NOMO-1 treated with dmso at 0.1 percent for 144 hours (cell line): Measurements from ENCODE around the gene S100A2.

Experiments used
- DNase-seq: peaks from one replicate; lab custom pipeline; 2025; ENCODE audit not compliant: unreplicated experiment; lab: John Stamatoyannopoulos, UW

The S100A2 gene

DNA sequence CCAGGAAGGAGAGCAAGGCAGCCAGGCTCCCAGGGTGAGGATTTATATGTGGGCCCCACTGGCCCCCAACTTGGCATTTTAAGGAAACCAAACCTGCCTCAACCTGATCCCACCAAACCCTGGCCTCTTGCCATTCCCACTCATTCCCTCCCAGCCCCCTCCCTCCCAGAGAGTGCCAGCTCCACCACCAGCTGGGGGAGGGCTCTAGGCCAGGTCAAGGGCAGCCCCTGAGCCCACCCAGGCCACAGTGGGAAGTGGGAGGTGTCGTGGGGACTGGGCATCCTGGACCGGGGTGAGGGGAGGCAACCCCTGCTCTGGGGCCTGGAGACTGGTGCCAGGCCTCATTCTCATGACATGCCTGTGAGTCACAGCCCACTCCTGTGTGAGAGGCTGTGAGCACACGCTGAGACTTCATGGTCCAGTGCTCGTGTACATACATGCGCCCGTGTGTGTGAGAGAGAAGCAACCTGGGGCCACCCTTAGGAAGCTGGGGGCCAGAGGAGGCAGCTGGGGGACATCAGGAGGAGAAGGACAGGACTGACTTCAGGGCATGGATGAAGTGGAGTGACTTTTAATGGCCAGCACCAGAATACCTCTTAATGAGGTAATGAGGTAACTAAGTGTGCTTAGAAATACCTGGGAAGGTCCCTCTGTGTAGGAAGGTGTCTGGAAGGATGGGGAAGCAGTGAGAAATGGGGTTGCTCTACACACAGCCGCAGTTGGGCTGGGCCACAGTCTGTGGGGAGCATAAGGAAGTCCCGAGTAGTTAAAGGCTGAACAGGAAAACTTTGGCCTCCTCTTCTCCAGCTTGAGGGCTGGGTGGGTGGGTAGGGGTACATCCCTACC is at the start of gene S100A2:
S100A2 (minus strand) TSS at position 316 of the 846 bp plus-strand sequence. CDS start 1,967 bp downstream, outside the sequence.
- peak; percentile 60 for DNase-seq

DNA sequence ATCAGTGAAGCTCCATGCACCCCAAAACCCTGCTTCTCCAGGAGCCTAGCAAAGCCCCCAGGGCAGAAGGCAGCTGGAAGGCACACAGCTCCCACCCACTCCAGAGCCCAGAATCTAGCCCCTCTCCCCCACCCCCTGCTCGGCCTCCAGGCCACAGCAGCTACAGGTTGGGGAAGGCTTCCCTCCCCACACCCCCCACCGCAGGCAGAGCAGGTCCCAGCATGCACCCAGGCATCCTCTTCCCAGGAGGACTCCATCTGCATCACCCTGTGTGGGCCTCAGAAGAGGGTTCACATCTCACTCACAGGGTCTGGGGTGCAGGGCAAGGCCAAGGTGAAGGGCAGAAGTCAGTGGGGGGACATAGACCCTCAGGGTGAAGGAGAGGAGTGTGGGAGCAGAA is 49.8 kb upstream of the S100A2 start:
- no peak for DNase-seq

DNA sequence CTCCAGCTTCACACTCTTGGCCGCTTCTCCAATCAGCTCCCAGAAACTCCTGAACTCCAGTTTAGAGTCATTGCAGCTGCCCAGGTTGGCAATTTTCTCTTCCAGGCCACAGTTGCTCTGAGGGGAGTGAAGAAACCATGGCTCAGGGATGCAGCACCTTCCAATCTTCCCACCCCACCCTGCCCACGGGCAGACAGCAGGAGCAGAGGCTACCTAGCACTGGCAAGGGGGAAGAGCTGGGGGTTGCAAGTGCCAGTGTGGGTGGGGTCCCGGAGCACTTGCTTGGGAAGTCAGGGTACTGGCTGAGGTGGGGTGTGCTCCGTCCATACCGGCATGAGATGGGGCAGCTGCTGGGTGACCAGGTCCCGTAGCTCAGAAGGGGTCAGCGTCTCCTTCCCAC is 49.3 kb upstream of the S100A2 start:
- DNase-seq, result no peak

DNA sequence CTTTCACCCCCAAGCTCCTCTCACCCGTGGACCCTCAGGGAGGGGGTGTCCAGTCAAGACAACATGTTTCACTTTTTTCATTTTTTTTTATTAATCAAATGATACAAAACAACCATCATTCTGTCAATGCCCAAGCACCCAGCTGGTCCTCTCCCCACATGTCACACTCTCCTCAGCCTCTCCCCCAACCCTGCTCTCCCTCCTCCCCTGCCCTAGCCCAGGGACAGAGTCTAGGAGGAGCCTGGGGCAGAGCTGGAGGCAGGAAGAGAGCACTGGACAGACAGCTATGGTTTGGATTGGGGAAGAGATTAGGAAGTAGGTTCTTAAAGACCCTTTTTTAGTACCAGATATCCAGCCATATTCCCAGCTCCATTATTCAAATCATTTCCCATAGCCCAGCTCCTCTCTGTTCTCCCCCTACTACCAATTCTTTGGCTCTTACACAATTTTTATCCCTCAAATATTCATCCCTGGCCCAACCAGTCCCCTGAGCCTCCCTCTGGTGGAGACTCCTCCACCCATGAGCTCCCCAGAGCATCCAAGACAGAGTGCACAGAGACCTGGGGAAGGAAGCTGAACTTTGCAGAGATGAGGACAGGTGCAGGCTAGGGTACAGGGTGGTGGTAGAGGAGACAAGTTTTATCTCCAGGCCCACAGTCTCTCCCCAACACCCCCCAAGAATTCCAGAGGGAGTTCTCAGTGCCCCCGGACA is 48.7 kb upstream of the S100A2 start:
- DNase-seq, result no peak

DNA sequence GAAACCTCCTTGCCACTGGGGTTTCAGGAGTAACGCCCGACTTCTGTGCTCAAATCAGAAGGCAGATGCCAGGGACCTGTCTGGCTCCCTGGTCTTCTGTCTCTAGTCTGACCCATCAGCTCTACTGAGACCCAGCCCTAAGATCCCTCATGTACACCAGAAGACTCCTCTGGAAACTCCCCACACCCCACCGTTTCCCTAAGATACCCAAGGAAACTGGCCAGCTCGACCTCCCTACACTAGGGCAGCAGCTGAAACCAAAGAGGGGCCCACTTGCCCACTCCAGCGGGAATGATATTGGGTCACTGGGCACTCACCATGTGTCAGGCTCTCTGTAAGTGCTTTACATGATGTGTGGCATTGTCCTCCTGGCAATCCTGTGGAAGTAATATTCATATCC is 47.8 kb upstream of the S100A2 start:
- no peak for DNase-seq

DNA sequence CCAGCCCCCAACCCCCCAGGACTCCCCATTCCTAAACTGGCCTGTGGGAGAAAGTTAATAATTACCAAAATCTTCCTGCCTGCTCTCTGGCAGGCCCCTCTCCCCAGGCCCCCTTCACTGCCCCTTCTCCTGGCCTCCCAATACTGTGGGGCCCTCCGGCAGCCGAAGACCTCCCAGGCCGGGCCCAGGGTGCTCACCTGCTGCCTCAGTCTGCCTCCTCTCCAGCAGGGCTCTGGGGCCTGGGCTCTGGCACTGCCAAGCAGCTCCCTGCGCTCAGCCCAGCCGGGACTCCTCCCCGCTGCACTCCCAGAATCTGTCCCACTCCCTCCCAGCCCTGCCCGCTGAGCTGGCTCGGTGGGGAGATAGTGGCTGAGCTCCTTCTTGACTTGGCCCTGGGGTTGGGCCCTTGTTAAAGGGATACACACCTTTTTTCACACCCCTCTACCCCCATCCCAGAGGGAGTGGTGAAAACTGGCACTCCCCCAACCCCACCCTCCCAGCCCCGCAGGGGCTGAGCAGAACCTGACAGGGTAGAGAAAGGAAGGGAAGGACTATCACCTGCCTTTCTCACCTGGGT is 47.2 kb upstream of the S100A2 start, which contains the start of gene S100A16:
S100A16 (minus strand) TSS at position 383 of the 577 bp plus-strand sequence. CDS start 4,986 bp downstream, outside the sequence.
- no peak for DNase-seq

DNA sequence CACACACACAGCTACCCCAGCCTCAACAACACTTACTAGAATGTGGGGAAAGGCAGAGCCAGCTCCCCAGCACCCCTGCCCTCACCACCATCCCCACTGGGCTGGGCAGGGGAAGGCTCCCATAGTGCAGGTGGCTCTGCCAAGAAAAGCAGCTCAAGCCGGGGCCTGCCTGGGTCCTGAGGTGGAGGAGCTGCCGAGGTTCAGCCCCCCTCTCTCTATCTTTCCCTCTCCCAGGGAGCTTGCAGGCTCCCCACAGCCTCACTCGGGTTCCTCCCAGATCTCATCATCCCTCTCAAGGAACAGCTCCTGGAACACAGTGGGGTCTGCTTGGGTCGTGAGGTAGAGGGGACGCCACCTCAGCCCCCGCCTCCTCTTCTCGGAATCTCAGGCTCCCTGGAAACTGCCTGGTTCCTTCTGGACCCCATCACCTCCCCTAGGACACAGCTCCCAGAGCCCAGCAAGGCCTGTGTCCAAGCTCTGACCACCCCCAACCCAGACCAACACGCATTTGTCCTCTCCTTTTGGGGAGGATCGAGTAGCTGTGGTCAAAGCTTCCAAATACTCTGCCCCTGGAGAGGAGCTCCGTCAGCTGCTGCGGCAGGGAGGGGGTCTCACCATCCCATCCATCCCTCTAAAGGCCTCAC is 46.6 kb upstream of the S100A2 start:
- DNase-seq, result no peak

DNA sequence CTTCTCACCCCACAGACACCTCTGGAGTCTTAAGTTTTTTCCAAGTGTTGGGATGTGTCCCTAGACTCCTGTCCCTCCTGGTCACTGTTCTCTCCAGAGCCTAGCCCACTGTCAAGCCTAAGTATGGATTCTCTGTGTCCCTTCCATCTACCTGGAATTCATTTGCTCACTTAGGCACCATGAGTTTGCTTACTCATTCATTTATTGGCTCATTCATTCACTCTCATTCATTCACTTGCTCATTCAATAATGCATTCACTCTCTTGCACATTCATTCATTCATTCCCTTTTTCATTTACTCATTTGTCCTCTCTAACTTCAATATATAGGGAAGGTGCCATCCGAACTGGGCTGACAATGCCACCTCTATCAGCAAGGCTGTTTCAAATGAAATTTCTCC is 45.7 kb upstream of the S100A2 start:
- DNase-seq, result no peak

DNA sequence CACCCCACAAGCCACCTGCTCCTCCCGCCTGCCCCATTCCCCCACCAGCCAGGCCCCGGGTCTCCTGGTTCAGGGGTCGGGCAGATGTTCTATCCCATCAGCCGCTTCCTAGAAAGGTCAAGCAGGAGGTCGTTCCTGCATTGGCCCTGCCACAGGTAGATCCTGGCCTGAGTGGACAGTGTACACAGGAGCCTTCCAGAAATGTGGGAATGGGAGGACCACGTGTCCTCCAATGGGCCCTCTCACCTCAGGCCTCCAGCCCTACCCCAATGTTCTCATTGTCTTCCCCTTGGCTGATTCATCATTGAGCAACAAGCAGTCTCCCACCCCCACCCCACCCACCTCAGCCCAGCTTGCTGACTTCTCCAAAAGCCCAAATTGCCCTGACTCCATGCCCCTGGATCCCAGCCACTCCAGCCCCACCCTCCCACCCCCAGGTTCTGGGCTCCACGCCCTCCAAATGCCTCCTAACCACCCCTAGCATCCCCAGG is 45.2 kb upstream of the S100A2 start:
- peak; percentile 19 for DNase-seq

DNA sequence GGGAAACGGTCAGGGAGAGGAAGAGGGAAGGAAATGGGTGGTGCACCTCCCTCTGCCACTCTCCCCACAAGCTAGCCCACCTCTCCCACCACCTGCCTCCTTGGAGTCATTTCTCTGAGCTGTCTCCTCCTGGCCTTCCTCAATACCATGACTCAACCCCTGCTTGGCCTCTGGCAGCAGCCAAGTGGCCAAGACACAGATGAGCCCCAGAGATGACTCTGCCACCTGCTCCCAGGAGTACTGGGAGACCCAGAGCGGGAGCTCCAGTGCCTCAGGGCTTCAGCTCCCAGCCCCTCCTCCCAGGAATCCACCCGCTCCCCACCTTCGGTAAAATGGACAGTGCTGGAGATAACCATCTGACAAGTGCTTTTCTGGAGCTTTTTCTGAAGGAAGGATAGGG is 44.7 kb upstream of the S100A2 start:
- no peak for DNase-seq

DNA sequence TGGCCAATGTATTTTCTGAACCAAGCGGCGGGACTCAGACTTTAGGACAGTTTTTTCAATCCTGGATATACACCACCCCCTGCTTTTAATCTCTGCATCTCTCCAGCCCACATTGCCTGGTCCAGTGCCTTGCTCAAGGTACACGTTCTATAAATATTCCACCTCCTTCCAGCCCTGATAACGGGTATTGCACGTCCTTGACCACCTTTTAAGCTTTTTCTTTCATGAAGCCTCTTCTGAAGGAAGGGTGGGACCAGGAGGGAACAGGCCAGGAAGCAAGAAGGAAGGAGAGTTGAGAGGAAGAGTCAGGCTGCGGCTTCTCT is 43.9 kb upstream of the S100A2 start:
- DNase-seq, result no peak

DNA sequence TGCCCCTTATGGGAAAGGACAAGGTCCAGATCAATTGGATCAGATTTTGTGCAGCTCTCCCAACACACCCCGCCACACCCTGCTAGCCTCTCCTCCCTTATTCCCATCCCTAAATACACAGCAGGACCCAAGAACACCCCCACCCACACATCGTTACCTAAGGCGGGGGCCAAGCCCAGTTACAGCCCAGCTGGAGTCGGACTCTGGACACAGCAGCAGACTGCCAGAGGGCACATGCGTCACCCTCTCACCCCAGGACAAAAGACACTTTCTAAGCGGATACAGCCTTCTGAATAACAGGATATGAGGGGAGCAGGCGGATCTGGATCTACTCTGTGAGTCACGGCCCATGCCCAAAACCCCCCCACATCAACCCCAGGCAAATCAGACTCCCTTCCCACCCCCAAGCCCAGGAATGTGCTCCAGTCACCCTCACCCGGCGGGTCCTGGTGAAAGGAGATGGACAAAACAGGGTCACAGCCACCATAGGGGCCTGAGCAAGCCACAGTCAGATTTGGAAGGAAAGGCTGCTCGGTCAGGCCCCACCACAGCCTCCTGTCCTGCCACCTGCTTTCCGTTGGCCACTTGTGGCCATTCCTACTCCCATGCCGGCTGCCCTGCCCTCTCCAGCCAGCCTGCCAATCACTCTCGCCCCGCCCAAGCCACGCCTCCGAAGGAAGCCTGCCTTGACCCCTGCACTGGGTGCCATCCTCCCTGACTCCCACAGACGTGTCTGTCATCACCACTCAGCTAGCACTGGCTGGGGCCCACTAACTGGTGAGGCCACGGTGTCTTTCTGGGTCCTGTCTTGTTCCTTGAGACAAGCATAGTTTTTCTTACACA is 43.3 kb upstream of the S100A2 start:
- no peak for DNase-seq

DNA sequence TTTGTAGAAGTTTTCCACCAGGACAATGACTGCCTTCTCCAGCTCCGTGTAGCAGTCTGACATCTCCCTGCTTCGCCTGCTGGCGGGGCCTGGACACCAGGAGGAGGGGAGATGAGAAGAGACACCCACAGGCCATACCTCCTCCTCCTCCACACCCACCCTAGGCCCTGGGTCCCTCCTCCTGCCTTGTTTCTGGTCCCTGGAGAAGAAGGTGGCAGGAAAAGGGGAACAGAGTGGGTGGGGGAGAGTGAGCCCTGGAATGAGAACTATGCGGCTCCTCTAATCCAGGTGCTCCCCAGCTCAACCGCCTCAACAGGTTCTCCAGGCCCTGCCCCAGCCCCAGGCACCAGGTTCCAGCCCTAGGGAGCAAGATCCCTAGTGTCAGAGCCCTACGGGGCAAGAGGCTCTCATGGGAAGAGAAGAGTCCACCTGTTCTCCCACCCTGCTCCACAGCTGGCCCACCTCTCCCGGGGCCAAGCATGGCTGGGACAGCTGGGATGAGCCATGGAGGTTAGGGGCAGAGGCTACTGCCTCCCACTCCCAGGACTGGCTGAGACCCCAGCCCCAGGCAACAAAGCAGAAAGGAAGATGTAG is 42.5 kb upstream of the S100A2 start:
- DNase-seq, result no peak

DNA sequence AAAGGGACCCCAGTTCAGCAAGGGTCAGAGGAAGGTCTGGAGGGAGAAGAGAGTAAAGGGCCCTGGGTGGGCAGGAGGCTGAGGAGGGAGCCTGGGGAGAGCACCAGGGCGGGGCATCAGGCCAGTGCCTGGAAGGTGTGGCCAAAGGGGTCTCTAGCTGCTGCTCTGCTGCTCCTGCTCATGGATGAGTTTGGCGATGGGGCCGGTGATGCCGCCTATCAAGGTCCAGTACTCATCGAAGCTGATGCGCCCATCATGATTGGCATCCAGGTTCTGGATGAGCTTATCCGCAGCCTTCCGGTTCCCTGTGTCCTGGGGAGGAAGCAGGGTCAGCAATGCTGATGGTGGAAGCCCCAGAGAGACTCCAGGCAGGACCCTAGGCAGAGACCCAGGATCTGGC is 41.7 kb upstream of the S100A2 start:
- DNase-seq, result no peak

DNA sequence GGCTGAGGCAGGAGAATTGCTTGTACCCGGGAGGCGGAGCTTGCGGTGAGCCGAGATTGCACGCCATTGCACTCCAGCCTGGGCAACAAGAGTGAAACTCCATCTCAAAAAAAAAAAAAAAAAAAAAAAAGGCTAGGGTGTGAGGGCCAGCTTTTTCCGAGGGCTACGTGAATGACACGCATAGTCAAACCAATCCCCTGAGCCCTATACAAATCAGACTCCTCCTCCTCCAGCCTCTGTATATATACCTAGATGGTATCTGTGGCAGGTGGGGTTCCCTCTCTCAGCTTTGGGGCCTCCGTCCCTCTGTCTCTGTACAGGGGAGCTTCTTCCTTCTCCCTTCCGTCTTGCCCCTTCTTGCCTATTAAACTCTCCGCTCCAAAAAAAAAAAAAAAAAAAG is 40.5 kb upstream of the S100A2 start:
- no peak for DNase-seq

DNA sequence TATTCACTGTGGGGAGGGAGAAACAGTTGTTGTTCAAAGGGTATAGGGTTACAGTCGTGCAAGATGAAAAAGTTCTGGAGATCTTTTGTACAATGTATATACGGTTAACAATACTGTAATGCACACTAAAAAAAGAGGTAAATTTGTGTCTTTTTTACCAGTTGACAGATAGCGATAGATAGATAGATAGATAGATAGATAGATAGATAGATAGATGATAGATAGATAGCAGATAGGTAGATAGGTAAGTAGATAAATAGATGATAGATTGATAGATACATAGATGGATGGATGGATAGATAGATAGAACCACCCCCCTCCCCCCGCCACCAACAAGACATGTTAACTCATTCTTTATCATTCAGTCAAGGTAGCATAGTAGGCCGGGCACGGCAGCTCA is 37.1 kb upstream of the S100A2 start:
- no peak for DNase-seq

DNA sequence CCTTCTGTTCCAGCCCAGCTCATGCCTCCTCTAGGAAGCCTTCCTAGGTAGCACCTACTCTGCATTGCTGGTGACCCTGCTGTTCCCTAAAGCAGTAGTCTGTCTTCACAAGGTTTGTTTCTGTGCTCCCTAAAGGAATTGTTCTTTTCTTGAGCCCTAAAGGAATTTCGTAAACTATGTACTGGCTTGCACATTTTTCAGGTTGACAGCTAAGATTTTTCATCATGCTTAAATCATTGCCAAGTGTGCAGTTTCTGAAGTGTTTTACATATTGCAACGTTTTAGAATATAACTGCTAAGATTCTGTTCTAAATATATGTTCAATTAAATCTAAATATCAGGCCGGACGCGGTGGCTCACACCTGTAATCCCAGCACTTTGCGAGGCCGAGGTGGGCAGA is 34.2 kb upstream of the S100A2 start:
- no peak for DNase-seq

DNA sequence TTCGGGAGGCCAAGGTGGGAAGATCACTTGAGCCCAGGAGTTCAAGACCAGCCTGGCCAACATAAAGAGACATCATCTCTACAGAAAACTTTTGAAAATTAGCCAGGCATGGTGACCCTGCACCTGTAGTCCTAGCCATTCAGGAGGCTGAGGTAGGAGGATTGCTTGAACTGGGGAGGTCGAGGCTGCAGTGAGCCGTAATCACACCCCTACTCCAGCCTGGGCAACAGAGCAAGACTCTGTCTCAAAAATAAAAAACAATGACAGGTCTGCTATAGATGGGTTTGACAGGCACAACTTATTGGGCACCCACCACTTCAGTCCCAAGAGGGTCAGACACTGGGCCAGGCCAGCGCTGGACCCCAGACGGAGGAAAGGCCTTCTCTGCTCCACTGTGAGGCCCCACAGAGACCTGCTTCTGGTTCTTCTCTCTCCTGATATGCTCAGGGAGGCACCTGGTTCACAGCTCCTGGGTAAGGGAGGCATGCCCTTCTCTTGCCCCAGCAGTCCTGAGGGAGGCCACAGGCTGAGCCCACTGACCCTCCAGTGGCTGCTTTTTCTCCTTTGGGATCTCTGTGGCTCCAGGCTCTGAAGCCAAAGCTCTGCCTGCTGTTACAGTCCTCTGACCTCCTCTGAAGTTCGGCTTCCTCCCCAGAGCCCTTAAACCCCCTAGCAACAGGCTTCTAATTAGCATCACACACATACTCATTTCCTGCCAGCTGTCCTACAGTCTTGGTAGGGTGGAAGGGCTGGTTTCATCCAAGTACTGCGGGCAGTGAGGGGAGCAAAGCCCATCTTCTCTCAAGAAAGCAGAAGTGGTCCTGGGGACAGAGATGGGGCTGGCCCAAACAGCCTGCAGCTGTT is 32.9 kb upstream of the S100A2 start:
- peak; percentile 98 for DNase-seq

DNA sequence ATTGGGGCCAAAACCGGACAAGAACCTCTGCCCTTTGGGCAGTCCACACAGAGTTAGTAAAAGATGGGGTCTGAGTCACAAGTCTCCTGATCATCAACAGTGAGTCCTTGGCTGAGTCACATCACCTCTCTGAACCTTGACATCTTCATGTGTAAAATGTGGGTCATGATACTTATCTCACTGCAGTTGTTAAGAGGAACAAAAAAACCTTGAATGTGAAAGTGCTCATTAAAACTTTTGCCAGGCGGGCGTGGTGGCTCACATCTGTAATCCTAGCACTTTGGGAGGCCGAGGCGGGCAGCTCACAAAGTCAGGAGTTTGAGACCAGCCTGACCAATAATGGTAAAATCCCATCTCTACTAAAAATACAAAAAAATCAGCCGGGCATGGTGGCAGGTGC is 31.6 kb upstream of the S100A2 start:
- no peak for DNase-seq
